GM10248 (cell line): ENCODE results near the gene NEK11.

Experiments
- CTCF ChIA-PET: fragments of 300-600 bp; sonication (Branson Sonifier 250); formaldehyde crosslinking; extraction: SDS; loops from one replicate; lab custom pipeline; 2021; ENCODE audit warnings: antibody characterized with exemption; lab: Yijun Ruan, JAX
- POLR2A ChIA-PET: fragments of 350-650 bp; sonication (Branson Sonifier 250); formaldehyde crosslinking; extraction: SDS; loops from one replicate; lab custom pipeline; 2020; ENCODE audit warnings: antibody characterized with exemption; lab: Yijun Ruan, JAX
- DNase-seq: peaks from one replicate; pipeline ENCODE4 v3.0.0; 2012; ENCODE audit errors: extremely low spot score
- TF ChIP-seq, protein P1 (sequence below): IDR thresholded peaks from 2 replicates; pipeline ENCODE4 v1.5.1; 2012; ENCODE audit warnings: mild to moderate bottlenecking, low read depth; ENCODE audit errors: extremely low read depth, missing control alignments, control extremely low read depth

NEK11 gene

DNA sequence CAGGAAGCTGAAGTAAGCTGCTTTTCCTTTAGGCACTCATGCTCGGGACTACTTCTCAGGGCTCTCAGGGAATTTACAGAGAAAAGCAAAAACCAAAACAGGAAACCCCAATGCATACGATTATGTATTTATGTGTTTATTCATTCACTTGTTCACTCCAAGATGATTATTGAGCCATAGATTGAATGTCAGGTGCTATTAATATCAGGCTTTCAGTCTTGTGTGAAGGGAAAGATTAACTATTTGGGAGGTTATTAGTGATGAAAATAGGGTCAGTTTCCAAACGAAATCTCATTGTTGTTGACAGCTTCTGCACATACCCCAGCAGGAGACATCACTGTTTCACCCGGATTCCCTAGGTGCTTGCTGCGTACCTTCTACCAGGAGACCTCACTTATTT is 135.8 kb downstream of the NEK11 start:
- DNase-seq: no peak
- TF ChIP-seq, protein P1, sequence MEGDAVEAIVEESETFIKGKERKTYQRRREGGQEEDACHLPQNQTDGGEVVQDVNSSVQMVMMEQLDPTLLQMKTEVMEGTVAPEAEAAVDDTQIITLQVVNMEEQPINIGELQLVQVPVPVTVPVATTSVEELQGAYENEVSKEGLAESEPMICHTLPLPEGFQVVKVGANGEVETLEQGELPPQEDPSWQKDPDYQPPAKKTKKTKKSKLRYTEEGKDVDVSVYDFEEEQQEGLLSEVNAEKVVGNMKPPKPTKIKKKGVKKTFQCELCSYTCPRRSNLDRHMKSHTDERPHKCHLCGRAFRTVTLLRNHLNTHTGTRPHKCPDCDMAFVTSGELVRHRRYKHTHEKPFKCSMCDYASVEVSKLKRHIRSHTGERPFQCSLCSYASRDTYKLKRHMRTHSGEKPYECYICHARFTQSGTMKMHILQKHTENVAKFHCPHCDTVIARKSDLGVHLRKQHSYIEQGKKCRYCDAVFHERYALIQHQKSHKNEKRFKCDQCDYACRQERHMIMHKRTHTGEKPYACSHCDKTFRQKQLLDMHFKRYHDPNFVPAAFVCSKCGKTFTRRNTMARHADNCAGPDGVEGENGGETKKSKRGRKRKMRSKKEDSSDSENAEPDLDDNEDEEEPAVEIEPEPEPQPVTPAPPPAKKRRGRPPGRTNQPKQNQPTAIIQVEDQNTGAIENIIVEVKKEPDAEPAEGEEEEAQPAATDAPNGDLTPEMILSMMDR: no peak
- ChIA-PET CTCF (interaction anchor here (1.6 kb wide), 1 partner anchor 9 kb away, joined by 5 read pairs; no protein-coding TSS in a partner anchor), POLR2A (no interaction called here)

DNA sequence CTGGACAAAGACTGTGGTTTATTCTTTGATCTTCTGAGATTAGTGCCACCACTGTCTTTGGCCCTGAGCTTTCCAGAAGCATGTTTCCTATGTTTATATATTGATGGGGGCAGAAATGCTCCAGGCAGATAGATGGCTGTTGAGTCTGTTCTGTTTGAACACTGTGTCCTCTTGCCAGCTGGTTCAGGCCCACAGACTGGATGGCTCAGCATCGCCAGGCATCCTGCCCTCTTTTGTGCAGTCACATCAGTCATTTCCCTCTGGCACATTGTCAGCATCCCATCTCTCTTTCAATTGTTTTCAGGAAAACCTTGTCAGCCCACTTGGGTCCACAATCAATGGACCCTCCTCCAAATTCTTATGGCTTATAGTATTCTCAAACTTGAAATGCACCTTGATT is 141.2 kb downstream of the NEK11 start:
- ChIA-PET CTCF (no interaction called here), POLR2A (no interaction called here)
- DNase-seq: no peak
- TF ChIP-seq, protein P1: no peak

DNA sequence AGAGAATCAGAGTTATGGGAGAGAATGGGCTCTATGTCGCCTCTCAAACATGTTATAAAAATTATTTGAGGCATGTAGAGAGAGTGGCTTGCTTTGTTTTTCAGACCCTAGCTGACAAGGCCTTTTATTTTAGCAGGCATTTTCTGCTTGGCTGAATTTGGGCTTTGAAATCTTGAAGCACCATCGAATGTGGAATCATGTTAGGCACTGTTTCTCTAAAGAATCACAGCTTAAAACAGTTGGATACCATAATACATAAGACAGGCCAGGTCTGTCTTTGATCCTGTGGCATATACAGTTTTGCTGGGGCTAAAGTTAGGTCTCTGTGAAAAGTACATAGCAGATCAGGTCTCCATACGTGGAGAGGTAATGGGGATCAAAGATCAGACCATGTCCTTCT is 142.7 kb downstream of the NEK11 start:
- ChIA-PET CTCF (no interaction called here), POLR2A (no interaction called here)
- TF ChIP-seq, protein P1: no peak
- no peak for DNase-seq

DNA sequence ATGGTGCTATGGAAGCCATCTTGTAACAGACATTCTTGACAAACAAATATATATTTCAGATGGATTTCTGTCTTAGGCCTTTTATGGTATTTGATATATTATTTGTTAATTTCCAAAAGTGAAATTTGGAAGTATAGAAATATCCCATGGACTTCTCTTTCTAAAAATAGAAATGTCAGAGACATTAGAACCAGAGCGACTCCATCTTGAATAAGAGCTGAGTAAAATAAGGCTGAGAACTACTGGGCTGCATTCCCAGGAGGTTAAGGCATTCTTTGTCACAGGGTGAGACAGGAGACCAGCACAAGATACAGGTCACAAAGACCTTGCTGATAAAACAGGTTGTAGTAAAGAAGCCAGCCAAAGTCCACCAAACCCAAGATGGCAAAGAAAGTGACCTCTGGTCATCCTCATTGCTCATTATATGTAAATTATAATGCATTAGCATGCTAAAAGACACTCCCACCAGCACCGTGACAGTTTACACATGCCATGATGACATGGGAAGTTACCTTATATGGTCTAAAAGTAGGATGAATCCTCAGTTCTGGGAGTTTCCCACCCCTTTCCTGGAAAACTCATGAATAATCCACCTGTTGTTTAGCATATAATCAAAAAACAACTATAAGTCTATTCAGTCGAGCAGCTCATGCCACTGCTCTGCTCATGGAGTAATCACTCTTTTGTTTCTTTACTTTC is 146.0 kb downstream of the NEK11 start:
- ChIA-PET CTCF (interaction anchor here (1.0 kb wide), 1 partner anchor 17 kb away, joined by 3 read pairs; no protein-coding TSS in a partner anchor), POLR2A (no interaction called here)
- TF ChIP-seq, protein P1: no peak
- no peak for DNase-seq

DNA sequence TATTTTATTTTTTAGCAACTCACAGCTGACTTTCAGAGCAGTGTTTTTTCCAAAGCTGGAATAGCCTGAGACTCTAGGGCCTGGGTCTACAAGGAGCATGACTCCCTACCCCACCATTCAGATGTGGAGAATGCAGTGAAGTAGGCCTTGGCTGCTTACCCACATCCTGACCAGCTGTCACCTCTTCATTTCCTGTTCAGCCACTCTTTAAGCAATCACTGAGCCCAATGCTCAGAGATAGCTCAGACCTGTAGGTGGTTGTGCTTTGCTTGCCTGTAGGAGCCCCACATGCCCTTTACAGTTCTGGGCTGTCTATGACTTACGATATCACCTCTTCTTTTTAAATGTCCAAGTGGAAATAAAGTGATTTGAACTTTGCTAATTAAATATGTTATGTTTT is 148.1 kb downstream of the NEK11 start:
- TF ChIP-seq, protein P1: no peak
- DNase-seq: no peak
- ChIA-PET CTCF (no interaction called here), POLR2A (no interaction called here)

DNA sequence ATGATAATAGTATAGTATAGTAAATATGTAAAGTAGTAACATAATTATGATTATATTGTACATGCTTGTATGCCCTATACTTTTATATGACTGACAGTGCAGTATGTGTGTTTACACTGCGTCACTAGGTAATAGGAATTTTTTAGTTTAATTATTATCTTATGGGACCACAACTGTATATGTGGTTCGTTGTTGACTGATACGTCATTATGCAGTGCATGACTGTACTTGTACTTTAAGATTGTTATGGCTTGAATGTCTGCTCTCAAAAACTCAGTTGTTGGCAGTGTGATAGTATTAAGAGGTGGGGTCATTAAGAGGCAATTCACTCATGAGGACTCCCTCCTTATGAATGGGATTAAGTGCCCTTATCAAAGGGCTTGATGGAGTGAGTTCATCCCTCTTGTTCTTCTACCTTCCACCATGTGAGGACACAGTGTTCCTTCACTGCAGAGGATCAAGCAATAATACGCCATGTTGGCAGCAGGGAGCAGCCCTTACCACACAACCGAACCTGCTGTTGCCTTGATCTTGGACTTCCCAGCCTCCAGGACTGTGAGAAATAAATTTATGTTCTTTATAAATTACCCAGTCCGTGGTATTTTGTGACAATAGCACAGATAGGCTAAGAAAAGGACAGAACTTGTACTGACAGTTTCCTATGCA is 152.2 kb downstream of the NEK11 start:
- TF ChIP-seq, protein P1: no peak
- CTCF ChIA-PET: interaction anchor here (1.5 kb wide), 1 partner anchor 42 kb away, joined by 3 read pairs; no protein-coding TSS in a partner anchor

More for the DNA sequence above, 152.2 kb downstream of the NEK11 start:
- no peak for DNase-seq
- POLR2A ChIA-PET: no interaction called here
